Keratinocyte (primary cell): ENCODE measurements around the gene KRT7. TPM values are rescaled to one million over a fixed set of nuclear protein-coding genes. Genes with fewer than 3 reads are reported as not detected.

Source experiments
- DNase-seq: peaks from one replicate; pipeline ENCODE4 v3.0.0-alpha.2; 2011; ENCODE audit warnings: low read depth, missing footprints, low spot score
- FAIRE-seq: peaks from 2 replicates; lab custom pipeline; 2011; peaks lifted over from hg19 to GRCh38; lab: Jason Lieb, UNC
- H2AFZ ChIP-seq: 2 replicates; pipeline ENCODE4 v1.6.0; 2012; ENCODE audit warnings: low read length, control low read depth, inconsistent platforms; ENCODE audit not compliant: control insufficient read depth
- H3K27ac ChIP-seq: 2 replicates; pipeline ENCODE4 v1.5.1; 2011; ENCODE audit warnings: low read length; ENCODE audit not compliant: control insufficient read depth, insufficient read depth
- H3K27me3 ChIP-seq: 3 replicates; pipeline ENCODE4 v1.6.0; 2011; ENCODE audit warnings: low read length; ENCODE audit not compliant: control insufficient read depth, insufficient read depth; ENCODE audit errors: extremely low read depth
- H3K36me3 ChIP-seq, 2 experiments: 2 replicates in 1 of 2; 3 replicates in 1 of 2; pipeline ENCODE4 v1.5.1; 2011; ENCODE audit warnings: low read length in 2 of 2, mild to moderate bottlenecking in 1 of 2; ENCODE audit not compliant: control insufficient read depth in 2 of 2, insufficient read depth in 2 of 2; ENCODE audit errors: extremely low read depth in 1 of 2
- H3K4me1 ChIP-seq: 3 replicates; pipeline ENCODE4 v1.5.1; 2011; ENCODE audit warnings: low read length; ENCODE audit not compliant: control insufficient read depth, insufficient read depth; ENCODE audit errors: extremely low read depth
- H3K4me2 ChIP-seq: 3 replicates; pipeline ENCODE4 v1.6.0; 2011; ENCODE audit warnings: low read depth, low read length; ENCODE audit not compliant: control insufficient read depth, insufficient read depth; ENCODE audit errors: extremely low read depth
- H3K4me3 ChIP-seq, 3 experiments: fragments of 200-600 bp in 1 of 3; sonication (generic) in 1 of 3; 2 replicates in 2 of 3; 3 replicates in 1 of 3; pipeline ENCODE4 v1.5.1; 2011 to 2016; ENCODE audit warnings: low read length in 3 of 3, mild to moderate bottlenecking in 3 of 3, control low read depth in 2 of 3, inconsistent platforms in 1 of 3, low read depth in 1 of 3, mixed read lengths in 1 of 3, mixed run types in 1 of 3, moderate library complexity in 1 of 3; ENCODE audit not compliant: control insufficient read depth in 2 of 3, insufficient read depth in 2 of 3; ENCODE audit errors: extremely low read depth in 1 of 3
- H3K79me2 ChIP-seq: 2 replicates; pipeline ENCODE4 v1.6.0; 2012; ENCODE audit warnings: low read length; ENCODE audit not compliant: control insufficient read depth, insufficient read depth
- H3K9ac ChIP-seq: 3 replicates; pipeline ENCODE4 v1.6.0; 2011; ENCODE audit warnings: low read length; ENCODE audit not compliant: control insufficient read depth, insufficient read depth; ENCODE audit errors: extremely low read depth
- H3K9me1 ChIP-seq: 3 replicates; pipeline ENCODE4 v1.6.0; 2011; ENCODE audit warnings: low read length; ENCODE audit not compliant: control insufficient read depth, insufficient read depth; ENCODE audit errors: extremely low read depth
- H3K9me3 ChIP-seq: 2 replicates; pipeline ENCODE4 v1.5.1; 2012; ENCODE audit warnings: low read depth, low read length; ENCODE audit not compliant: control insufficient read depth
- H4K20me1 ChIP-seq: 3 replicates; pipeline ENCODE4 v1.6.0; 2011; ENCODE audit warnings: low read length; ENCODE audit not compliant: control insufficient read depth, insufficient read depth; ENCODE audit errors: extremely low read depth
- EZH2 ChIP-seq: IDR thresholded peaks from one replicate; pipeline ENCODE4 v1.6.1; 2012; ENCODE audit warnings: inconsistent platforms, mild to moderate bottlenecking, low read length, moderate library complexity
- dilution Hi-C: fragments of 300-500 bp; cut with MboI; formaldehyde crosslinking; loops from one replicate; pipeline ENCODE4 v1.7.0; 2020; ENCODE audit warnings: low sequenced_read_pairs; ENCODE audit not compliant: extremely low pct_ligation_motif_present
- polyA plus RNA-seq, 5 experiments: library from polyadenylated mRNA; depleted of rRNA in 3 of 5; stranded (reverse) in 3 of 5; stranded (forward) in 1 of 5; unstranded in 1 of 5; fragments of >200 nt; gene quantifications; 1 replicate in 1 of 5; 2 replicates in 3 of 5; 3 replicates in 1 of 5; pipeline versions ENCODE4 v1.2.1 to v1.2.3, GENCODE V29; 2011 to 2012; ENCODE audit warnings: missing spikeins in 2 of 5, low read depth in 1 of 5, low replicate concordance in 1 of 5
- TF ChIP-seq, protein P1 (sequence below), 3 experiments: IDR thresholded peaks in 1 of 3; conservative IDR thresholded peaks in 1 of 3; optimal IDR thresholded peaks in 1 of 3; 2 replicates in 2 of 3; 3 replicates in 1 of 3; pipeline versions ENCODE3 to v1.5.1; 2011; ENCODE audit warnings: low read length in 3 of 3, mild to moderate bottlenecking in 3 of 3, moderate library complexity in 2 of 3, control low read depth in 1 of 3, inconsistent platforms in 1 of 3; ENCODE audit not compliant: insufficient read depth in 2 of 3; ENCODE audit errors: extremely low read depth in 1 of 3

KRT7 gene
- polyA plus RNA-seq, 1 donor (not counting 4 experiments of a cell fraction or from before 2014, with no cell fraction given), result 112 TPM

DNA sequence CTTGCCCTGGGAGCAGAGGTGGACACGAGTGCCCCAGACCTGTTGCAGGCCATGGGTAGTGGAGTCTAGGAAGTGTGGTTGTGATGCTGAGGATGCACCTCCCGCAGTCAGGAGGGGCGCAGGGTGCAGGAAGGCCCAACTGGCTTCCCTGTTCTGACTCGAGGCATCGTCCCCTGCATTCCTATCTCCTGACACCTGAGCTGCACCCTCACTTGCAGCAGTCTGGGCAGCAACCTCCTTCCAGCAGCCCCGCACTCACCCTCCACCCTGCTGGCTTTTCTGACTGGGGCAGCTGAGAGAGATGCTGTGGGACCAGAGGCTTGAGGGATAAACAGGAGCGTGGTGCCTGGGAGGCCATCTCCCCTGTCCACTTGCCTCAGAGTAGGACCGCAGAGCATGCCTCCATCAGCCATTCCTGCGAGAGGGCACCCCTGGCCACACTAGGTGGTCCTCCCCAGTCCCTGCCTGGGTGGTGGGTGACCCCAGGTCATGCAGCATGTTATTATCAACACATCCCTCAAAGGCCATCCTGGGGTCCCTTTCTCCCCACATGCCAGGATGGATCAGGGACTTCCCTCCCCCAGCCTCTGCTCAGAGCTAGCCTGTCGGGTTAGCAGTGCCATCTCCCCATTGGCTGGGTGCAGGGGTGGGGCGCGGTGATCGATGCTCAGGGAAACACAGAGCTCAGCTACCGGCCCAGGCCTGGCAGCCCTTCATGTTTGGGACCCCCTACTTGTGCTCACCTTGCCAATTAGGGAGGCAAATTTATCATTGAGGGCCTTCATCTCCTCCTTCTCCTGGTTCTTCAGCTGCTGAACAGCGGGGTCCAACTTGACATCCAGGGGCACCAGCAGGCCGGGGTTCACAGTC, 41.9 kb upstream of the KRT7 start:
- Histone ChIP-seq H3K9me3 (no peaks in the 10 kb centered on the region), H3K27ac (no peak overlapping the region), H3K4me1 (peaks cover 56% of the 10 kb centered on the region), H3K4me3 (peak overlapping the region in 2 of 3 experiments; percentile 16 to 33), H3K27me3 (no peaks in the 10 kb centered on the region), H3K9ac (peak overlapping the region; percentile 11), H3K79me2 (no peaks in the 10 kb centered on the region), H3K36me3 (no peaks in the 10 kb centered on the region), H3K9me1 (no peaks in the 10 kb centered on the region), H3K4me2 (peak overlapping the region; percentile 65), H4K20me1 (no peaks in the 10 kb centered on the region), H2AFZ (no peak overlapping the region)
- DNase-seq (no peak), FAIRE-seq (peak; percentile 51)
- dilution Hi-C loops, result no loop called here
- TF ChIP-seq, protein P1, sequence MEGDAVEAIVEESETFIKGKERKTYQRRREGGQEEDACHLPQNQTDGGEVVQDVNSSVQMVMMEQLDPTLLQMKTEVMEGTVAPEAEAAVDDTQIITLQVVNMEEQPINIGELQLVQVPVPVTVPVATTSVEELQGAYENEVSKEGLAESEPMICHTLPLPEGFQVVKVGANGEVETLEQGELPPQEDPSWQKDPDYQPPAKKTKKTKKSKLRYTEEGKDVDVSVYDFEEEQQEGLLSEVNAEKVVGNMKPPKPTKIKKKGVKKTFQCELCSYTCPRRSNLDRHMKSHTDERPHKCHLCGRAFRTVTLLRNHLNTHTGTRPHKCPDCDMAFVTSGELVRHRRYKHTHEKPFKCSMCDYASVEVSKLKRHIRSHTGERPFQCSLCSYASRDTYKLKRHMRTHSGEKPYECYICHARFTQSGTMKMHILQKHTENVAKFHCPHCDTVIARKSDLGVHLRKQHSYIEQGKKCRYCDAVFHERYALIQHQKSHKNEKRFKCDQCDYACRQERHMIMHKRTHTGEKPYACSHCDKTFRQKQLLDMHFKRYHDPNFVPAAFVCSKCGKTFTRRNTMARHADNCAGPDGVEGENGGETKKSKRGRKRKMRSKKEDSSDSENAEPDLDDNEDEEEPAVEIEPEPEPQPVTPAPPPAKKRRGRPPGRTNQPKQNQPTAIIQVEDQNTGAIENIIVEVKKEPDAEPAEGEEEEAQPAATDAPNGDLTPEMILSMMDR (optimal IDR thresholded peaks at IDR 0.05 in 1 of 3, IDR thresholded peaks at IDR 0.05 in 1 of 3, conservative IDR thresholded peaks at IDR 0.05 in 1 of 3; ENCODE audit: extremely low read depth in 1 of 3, insufficient read depth in 2 of 3, low read length in 3 of 3), result no peak
- no peak for TF ChIP-seq EZH2

DNA sequence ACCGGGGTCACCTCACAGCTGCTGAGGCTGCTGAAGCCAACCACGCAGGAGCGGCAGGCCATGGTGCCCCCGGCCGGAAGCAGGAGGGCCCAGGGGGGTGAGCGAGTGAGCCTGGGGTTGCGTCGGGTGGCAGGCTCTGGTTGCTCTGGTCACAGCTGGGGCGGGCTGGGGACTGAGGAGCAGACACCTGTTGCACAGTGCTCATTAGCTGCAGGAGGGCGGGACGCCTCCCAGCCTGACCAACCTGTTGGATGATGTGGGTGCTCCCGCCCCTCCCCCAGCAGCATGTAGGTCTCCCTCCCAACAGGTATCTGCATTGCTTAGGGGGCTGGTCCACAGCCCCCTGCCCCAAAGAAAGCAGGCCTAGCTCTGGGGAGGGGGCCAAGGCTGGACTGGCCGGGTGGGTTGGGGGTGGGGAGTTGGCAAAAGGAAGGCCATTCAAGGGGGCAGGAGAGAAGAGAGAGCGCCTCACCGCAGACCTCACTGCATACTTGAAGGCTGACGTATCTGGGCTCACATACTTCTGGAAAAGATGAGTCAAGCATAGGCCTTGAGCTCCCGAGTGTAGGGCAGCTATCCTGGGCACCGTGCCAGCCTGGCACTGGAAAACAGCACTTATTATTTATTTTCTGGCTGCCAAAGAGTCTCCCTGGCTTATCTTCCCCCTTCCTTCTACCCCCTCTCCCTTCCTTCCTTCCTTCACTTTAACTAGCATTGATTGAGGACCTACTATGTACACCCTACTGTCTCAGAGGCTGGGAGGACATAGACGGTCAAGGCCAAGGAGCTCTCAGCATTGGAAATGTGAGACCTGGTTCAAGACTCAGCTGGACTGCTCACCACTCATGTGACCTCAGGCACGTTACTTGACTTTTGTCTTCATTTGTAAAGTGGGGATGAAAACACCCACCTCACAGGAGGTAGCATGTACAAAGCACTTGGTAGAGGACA, 40.9 kb upstream of the KRT7 start, which contains the start of gene KRT80:
TSS of gene KRT80 (minus strand) at position 174 of the 951 bp plus-strand sequence. CDS start at position 62, 112 bp downstream.
- H3K9me3 ChIP-seq, result no peaks in the 10 kb centered on the region
- H3K27me3 ChIP-seq, result no peaks in the 10 kb centered on the region
- dilution Hi-C loops, result no loop called here
- H3K4me3 ChIP-seq, result peak within 1 kb of the TSS in 2 of 3 experiments; percentile 16 to 33
- FAIRE-seq, result peak; percentile 99
- peak; percentile 96 for DNase-seq
- H3K9me1 ChIP-seq, result no peaks in the 10 kb centered on the region
- no peak for TF ChIP-seq EZH2
- TF ChIP-seq, protein P1 (optimal IDR thresholded peaks at IDR 0.05 in 1 of 3, IDR thresholded peaks at IDR 0.05 in 1 of 3, conservative IDR thresholded peaks at IDR 0.05 in 1 of 3; ENCODE audit: extremely low read depth in 1 of 3, insufficient read depth in 2 of 3, low read length in 3 of 3), result no peak
- H4K20me1 ChIP-seq, result no peaks in the 10 kb centered on the region
- H2AFZ ChIP-seq, result no peak within 1 kb of the TSS
- H3K27ac ChIP-seq, result peak within 1 kb of the TSS; percentile 80
- H3K79me2 ChIP-seq, result no peaks in the 10 kb centered on the region
- peak within 1 kb of the TSS; percentile 62 for H3K9ac ChIP-seq
- no peaks in the 10 kb centered on the region for H3K36me3 ChIP-seq
- peaks cover 46% of the 10 kb centered on the region for H3K4me1 ChIP-seq
- H3K4me2 ChIP-seq, result peak within 1 kb of the TSS; percentile 72
